ENCODE measurements around the gene MRPS27.
"Not testable (repeated sequence)": the region's sequence is repeated elsewhere in the genome, so short reads cannot be mapped to it uniquely, and the experiment has no call there.

Gene MRPS27

DNA sequence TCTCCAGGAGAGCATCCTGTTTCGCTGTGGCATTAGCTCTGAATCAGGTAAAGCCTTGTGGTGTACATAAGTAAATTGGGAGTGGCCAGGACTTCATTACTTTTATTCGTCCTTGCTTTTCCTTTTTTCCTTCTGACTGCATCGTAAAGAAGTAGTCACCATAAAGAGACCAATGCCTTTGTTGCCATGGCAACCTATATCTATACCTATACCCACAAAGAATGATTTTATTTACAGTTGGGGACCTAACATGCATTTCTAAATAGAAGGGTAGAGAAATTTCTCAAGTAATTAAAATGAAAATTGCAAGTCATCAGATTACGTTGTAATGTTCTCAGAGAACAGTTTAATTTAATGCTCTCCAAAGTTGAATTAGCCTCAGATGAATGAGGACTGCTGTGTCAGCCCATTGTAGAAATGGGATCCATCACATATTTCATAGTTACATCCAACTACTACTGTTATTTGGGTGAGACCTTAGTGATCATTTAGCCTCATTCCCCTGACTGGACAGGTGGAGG, 18.7 kb upstream of the MRPS27 start:
- no peak overlapping the region for H3K9ac ChIP-seq (ENCODE audit: insufficient read length)
- no peak overlapping the region for H3K4me3 ChIP-seq
- TF ChIP-seq EZH2 (IDR thresholded peaks at IDR 0.05) (no peak), FOXP2 (optimal IDR thresholded peaks at IDR 0.05; ENCODE audit: control extremely low read depth, extremely low read length, insufficient read depth) (no peak), POLR2AphosphoS5 (IDR thresholded peaks at IDR 0.05; ENCODE audit: borderline replicate concordance, low read depth, low read length) (no peak)
- H3K27ac ChIP-seq: no peak overlapping the region
- no peak for DNase-seq (ENCODE audit: low read depth, low spot score)
- peaks cover 22% of the 10 kb centered on the region; the same call in 1 of the 2 replicates for H3K36me3 ChIP-seq (ENCODE audit: insufficient read depth, low read length)
- no peaks in the 10 kb centered on the region for H3K9me3 ChIP-seq (ENCODE audit: low read depth, low read length)

DNA sequence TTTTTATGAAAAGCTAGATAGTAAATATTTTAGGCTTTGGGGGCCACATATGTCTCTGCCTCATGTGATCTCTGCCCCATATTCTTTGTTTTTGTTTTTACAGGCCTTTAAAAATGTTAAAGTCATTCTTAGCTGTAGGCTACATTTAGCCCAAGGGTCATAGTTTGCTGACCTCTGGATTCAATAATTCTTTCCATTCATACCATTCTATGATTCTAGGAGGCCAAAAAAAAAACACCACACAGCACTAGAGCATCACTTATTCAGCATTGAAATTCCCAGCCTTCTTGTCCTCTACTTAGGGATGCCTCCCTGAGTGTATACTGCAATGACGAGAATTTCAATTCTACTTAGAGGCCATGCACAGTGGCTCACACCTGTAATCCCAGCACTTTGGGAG, 17.1 kb upstream of the MRPS27 start:
- TF ChIP-seq EZH2 (IDR thresholded peaks at IDR 0.05) (no peak), POLR2AphosphoS5 (IDR thresholded peaks at IDR 0.05; ENCODE audit: borderline replicate concordance, low read depth, low read length) (no peak), FOXP2 (optimal IDR thresholded peaks at IDR 0.05; ENCODE audit: control extremely low read depth, extremely low read length, insufficient read depth) (no peak)
- Histone ChIP-seq H3K27ac (no peak overlapping the region), H3K9me3 (ENCODE audit: low read depth, low read length) (no peaks in the 10 kb centered on the region), H3K36me3 (ENCODE audit: insufficient read depth, low read length) (peaks cover 19% of the 10 kb centered on the region; the same call in 1 of the 2 replicates), H3K4me3 (no peak overlapping the region), H3K9ac (ENCODE audit: insufficient read length) (no peak overlapping the region)
- DNase-seq (ENCODE audit: low read depth, low spot score): no peak

DNA sequence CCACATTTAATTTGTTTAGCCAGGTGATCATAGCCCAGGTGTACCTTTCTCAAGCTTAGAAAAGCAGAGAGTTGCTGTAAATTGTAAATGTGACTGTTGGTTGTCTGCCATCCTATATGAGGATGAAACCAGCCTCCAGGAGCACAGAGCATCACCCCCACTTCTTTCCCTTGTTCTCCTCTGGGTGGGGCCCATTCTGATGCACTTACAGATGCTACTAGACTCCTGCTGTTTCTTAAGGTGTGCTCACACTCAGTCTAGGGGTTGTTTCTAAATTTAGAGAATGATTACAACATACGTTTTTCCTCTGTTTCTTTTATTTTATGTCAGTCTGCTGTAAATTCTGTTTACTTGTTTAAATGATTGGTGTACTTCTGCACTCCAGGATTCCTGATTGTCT, 10.7 kb upstream of the MRPS27 start:
- DNase-seq (ENCODE audit: low read depth, low spot score): no peak
- no peak overlapping the region for H3K27ac ChIP-seq
- peaks cover 39% of the 10 kb centered on the region for H3K36me3 ChIP-seq (ENCODE audit: insufficient read depth, low read length)
- TF ChIP-seq EZH2 (IDR thresholded peaks at IDR 0.05) (no peak), FOXP2 (optimal IDR thresholded peaks at IDR 0.05; ENCODE audit: control extremely low read depth, extremely low read length, insufficient read depth) (no peak), POLR2AphosphoS5 (IDR thresholded peaks at IDR 0.05; ENCODE audit: borderline replicate concordance, low read depth, low read length) (no peak)
- H3K9ac ChIP-seq (ENCODE audit: insufficient read length): no peak overlapping the region
- no peak overlapping the region for H3K4me3 ChIP-seq
- no peaks in the 10 kb centered on the region for H3K9me3 ChIP-seq (ENCODE audit: low read depth, low read length)

DNA sequence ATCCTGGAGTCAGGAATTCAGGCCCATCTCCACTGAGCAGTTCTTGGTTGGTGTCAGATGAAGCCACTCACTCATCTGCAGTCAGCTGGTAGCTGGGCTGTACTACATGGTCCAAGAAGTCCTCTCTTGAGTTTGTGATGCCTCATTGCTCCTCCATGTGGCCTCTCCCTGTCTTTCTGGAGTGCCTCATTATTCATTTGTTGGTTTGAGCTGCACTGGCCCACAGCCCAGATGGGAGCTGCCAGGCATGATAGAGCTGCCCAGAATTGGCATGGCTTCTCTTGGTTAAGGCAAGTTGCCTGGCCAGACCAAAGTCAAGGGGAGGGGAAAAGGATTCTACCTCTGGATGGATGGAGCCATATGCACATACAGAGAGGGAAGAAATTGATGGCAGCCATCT, 8.1 kb upstream of the MRPS27 start:
- Histone ChIP-seq H3K9me3 (ENCODE audit: low read depth, low read length) (no peaks in the 10 kb centered on the region), H3K4me3 (no peak overlapping the region), H3K36me3 (ENCODE audit: insufficient read depth, low read length) (peaks cover 39% of the 10 kb centered on the region), H3K9ac (ENCODE audit: insufficient read length) (no peak overlapping the region), H3K27ac (no peak overlapping the region)
- no peak for TF ChIP-seq FOXP2 (optimal IDR thresholded peaks at IDR 0.05; ENCODE audit: control extremely low read depth, extremely low read length, insufficient read depth)
- TF ChIP-seq EZH2 (IDR thresholded peaks at IDR 0.05): no peak
- TF ChIP-seq POLR2AphosphoS5 (IDR thresholded peaks at IDR 0.05; ENCODE audit: borderline replicate concordance, low read depth, low read length): no peak
- DNase-seq (ENCODE audit: low read depth, low spot score): no peak

DNA sequence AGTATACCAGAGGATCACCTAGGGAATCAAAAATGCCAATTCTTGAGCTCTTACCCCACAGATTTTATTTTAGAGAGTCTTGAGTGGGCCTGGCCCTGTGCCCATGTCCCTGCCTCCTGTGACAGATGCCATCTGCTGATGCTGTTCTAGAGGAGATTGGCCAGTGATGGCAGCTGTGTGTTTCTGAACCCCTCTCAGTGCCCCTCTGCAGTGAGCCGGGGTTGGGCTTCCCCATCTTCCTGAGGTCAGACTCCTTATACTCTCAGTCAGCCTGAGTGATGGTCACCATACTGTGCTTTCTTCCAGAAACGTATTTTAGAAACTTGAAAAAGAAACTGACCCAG, 6.2 kb upstream of the MRPS27 start:
- no peak overlapping the region for H3K27ac ChIP-seq
- no peaks in the 10 kb centered on the region for H3K9me3 ChIP-seq (ENCODE audit: low read depth, low read length)
- DNase-seq (ENCODE audit: low read depth, low spot score): no peak
- TF ChIP-seq FOXP2 (optimal IDR thresholded peaks at IDR 0.05; ENCODE audit: control extremely low read depth, extremely low read length, insufficient read depth): no peak
- TF ChIP-seq EZH2 (IDR thresholded peaks at IDR 0.05): no peak
- TF ChIP-seq POLR2AphosphoS5 (IDR thresholded peaks at IDR 0.05; ENCODE audit: borderline replicate concordance, low read depth, low read length): no peak
- no peak overlapping the region for H3K4me3 ChIP-seq
- no peak overlapping the region for H3K9ac ChIP-seq (ENCODE audit: insufficient read length)
- peaks cover 34% of the 10 kb centered on the region for H3K36me3 ChIP-seq (ENCODE audit: insufficient read depth, low read length)

DNA sequence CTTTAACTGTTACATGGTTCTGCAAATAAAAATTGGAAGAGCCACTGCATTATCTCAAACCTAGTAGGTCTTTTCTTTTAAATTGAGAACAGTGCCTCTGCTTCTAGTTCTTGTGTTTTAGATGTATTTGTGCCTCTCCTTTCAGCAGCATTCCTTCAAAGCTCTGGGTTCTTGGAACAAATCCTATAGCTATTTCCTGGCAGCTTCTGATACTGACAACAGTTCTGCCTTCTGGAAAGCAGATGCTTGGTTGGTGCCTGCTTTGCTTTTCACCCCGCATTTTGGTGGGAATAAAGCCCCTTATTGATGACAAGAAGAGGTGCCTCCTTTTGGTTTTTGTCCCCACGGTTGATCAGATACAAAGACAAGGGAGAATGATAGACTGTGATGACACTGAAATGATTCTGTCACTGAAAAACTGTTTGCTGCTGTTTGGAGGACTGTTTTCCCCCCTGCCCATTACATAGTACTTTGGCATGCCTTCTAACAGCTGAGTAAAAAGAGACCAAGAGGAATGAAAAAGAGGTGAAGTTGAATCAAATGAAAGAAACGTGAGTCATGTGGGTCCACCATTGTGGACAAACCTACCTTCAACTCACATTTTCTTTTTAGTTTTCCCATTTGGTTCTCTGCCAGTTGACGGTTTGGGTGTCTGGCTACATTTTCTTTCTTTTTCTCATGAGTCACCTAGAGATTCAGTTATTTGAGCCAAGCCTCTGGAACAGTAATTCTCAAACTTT, 5.7 kb upstream of the MRPS27 start:
- Histone ChIP-seq H3K27ac (no peak overlapping the region), H3K9ac (ENCODE audit: insufficient read length) (no peak overlapping the region), H3K36me3 (ENCODE audit: insufficient read depth, low read length) (peaks cover 30% of the 10 kb centered on the region), H3K9me3 (ENCODE audit: low read depth, low read length) (no peaks in the 10 kb centered on the region), H3K4me3 (no peak overlapping the region)
- TF ChIP-seq POLR2AphosphoS5 (IDR thresholded peaks at IDR 0.05; ENCODE audit: borderline replicate concordance, low read depth, low read length): no peak
- no peak for TF ChIP-seq EZH2 (IDR thresholded peaks at IDR 0.05)
- no peak for DNase-seq (ENCODE audit: low read depth, low spot score)

DNA sequence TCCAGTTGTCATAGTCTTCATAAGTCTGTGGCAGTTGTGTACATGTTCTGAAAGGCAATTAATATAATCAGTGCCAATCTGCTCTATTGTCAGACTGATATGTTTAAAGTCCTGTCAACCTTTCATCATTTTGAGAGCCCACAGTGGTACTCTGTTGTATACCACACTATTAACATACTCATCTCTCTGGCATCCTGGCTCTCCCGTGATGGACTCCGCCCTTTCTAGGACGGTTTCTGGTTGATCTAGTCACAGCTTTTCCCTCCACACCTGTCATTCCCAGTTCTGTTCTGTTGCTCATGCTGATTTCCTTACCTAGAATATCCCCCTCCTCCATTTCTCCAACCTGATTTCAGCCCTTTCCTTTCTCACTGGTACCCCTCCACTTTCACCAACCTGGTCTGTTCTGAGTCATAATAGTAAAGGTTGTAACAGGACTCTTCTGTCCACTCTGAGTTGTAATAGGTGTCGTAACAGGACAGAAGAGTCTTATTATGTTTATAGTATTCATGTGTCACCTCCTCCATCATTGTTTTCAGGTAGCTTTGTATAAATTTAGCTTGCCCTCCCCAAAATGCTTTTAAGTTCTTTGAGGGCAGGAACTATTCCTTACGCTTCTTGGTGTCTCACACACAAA, 4.3 kb upstream of the MRPS27 start:
- no peak for TF ChIP-seq POLR2AphosphoS5 (IDR thresholded peaks at IDR 0.05; ENCODE audit: borderline replicate concordance, low read depth, low read length)
- no peak for TF ChIP-seq FOXP2 (optimal IDR thresholded peaks at IDR 0.05; ENCODE audit: control extremely low read depth, extremely low read length, insufficient read depth)
- no peak for TF ChIP-seq EZH2 (IDR thresholded peaks at IDR 0.05)
- H3K4me3 ChIP-seq: no peak overlapping the region
- H3K27ac ChIP-seq: no peak overlapping the region
- H3K9ac ChIP-seq (ENCODE audit: insufficient read length): no peak overlapping the region
- H3K36me3 ChIP-seq (ENCODE audit: insufficient read depth, low read length): peaks cover 23% of the 10 kb centered on the region
- no peaks in the 10 kb centered on the region for H3K9me3 ChIP-seq (ENCODE audit: low read depth, low read length)
- no peak for DNase-seq (ENCODE audit: low read depth, low spot score)

DNA sequence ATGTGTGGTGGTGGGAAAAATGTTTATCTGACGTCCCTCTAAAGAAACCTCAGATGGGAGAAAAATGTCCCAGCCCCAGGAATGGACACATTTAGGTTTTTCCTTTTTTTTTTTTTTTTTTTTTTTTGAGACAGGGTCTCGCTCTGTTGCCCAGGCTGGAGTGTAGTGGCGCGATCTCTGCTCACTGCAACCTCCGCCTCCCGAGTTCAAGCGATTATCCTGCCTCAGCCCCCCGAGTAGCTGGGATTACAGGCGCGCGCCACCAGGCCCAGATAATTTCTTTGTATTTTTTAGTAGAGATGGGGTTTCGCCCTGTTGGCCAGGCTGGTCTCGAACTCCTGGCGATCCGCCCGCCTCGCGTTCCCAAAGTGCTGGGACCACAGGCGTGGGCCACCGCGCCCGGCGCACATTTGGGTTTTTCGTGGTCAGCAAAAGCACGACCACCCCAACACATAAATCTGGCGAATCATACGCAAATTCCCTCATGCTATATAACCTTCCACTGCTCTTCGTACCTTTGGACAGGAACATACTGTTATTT, 535 bp downstream of the MRPS27 start:
- Histone ChIP-seq H3K4me3 (peak overlapping the region; percentile 84), H3K27ac (peak overlapping the region; percentile 17; the same call in 1 of the 2 replicates), H3K9ac (ENCODE audit: insufficient read length) (peak overlapping the region; percentile 74), H3K36me3 (ENCODE audit: insufficient read depth, low read length) (peaks cover 22% of the 10 kb centered on the region)
- H3K9me3 ChIP-seq (ENCODE audit: low read depth, low read length); DNase-seq (ENCODE audit: low read depth, low spot score): not testable (repeated sequence)
